H1 (cell line): ENCODE data around the gene AXIN2. TPM values are rescaled to one million over a fixed set of nuclear protein-coding genes. Genes with fewer than 3 reads are reported as not detected.

Source experiments
- SP4 ChIP-seq: IDR thresholded peaks from 2 replicates; pipeline ENCODE4 v1.6.1; 2012; ENCODE audit warnings: low read length, inconsistent platforms
- polyA plus RNA-seq, 7 experiments: library from polyadenylated mRNA; depleted of rRNA in 3 of 7; stranded (reverse) in 5 of 7; unstranded in 2 of 7; fragments of >200 nt in 5 of 7; fragments of 200-250 nt in 2 of 7; gene quantifications; 1 replicate in 5 of 7; 2 replicates in 1 of 7; 4 replicates in 1 of 7; pipeline versions ENCODE4 v1.2.1 to v1.2.3, GENCODE V29; 2011 to 2013; ENCODE audit warnings: missing spikeins in 2 of 7, mixed read lengths in 2 of 7
- total RNA-seq: library from RNA; stranded (reverse); fragmentation: NEBNext Ultra II Directional; extraction: Animal tissue kit (Norgen Biotek cat#: 25700); gene quantifications from 2 replicates; pipeline ENCODE4 v1.2.1, GENCODE V29; 2021
- TF ChIP-seq, protein P1 (sequence below), 3 experiments: IDR thresholded peaks; 1 replicate in 2 of 3; 2 replicates in 1 of 3; pipeline versions ENCODE4 v1.5.1 to v1.6.1; 2011; ENCODE audit warnings: low read length in 3 of 3, mild to moderate bottlenecking in 3 of 3, inconsistent platforms in 2 of 3, low read depth in 1 of 3, moderate library complexity in 1 of 3; ENCODE audit not compliant: insufficient read depth in 1 of 3; ENCODE audit errors: control extremely low read depth in 1 of 3

Gene AXIN2
- total and polyA plus RNA-seq, 2 of the 8 experiments (the other 6 are each of a cell fraction or from before 2014, with no cell fraction given) = 17.7 to 33.4 TPM

DNA sequence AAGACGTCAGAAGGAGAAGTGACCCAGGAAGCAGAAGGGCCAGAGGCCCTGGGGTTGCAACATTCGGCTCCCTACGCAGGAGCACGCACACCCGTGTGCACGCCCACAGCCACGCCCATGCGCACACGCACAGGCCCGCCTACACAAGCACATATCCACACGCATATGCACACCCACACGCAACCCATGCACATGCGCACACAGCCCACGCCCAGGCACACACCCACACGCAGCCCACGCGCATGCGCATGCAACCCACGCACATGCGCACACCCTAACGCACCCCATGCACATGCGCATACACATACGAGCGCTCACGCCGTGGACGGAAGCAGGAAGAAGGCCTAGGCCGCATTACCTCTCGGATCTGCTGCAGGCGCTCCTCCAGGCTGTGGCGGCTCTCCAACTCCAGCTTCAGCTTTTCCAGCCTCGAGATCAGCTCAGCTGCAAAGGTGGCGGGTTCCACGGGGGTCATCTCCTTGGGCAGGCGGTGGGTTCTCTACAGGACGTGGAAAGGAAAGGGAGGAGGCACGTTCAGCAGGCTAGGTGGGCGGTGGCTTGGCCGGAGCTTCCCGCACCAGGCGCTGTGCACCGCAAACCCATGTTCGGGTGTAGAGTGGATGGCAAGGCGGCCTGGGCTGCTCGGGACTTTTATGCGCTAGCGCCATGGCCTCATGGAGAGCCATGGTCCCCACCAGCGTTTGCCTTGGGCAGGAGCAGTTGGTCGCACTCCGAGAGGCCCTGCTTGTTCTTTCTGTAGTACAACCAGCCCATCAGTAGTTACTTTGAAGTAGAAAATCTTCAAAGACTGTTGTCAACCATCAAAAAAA is 23.4 kb downstream of the AXIN2 start (continued):
- TF ChIP-seq, protein P1, sequence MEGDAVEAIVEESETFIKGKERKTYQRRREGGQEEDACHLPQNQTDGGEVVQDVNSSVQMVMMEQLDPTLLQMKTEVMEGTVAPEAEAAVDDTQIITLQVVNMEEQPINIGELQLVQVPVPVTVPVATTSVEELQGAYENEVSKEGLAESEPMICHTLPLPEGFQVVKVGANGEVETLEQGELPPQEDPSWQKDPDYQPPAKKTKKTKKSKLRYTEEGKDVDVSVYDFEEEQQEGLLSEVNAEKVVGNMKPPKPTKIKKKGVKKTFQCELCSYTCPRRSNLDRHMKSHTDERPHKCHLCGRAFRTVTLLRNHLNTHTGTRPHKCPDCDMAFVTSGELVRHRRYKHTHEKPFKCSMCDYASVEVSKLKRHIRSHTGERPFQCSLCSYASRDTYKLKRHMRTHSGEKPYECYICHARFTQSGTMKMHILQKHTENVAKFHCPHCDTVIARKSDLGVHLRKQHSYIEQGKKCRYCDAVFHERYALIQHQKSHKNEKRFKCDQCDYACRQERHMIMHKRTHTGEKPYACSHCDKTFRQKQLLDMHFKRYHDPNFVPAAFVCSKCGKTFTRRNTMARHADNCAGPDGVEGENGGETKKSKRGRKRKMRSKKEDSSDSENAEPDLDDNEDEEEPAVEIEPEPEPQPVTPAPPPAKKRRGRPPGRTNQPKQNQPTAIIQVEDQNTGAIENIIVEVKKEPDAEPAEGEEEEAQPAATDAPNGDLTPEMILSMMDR (IDR thresholded peaks at IDR 0.05; ENCODE audit: control extremely low read depth in 1 of 3, insufficient read depth in 1 of 3, low read depth in 1 of 3, low read length in 3 of 3) = no peak
- TF ChIP-seq SP4 = no peak
